GM18511 (cell line): Measurements from ENCODE around the gene ZNF433.
"Not testable (repeated sequence)": the region's sequence is repeated elsewhere in the genome, so short reads cannot be mapped to it uniquely, and the experiment has no call there.

Source experiments
- ATAC-seq: cut with Tn5 transposase; IDR thresholded peaks from one replicate; pipeline ENCODE4 v1.9.1; 2021; ENCODE audit warnings: mild to moderate bottlenecking, moderate library complexity; ENCODE audit not compliant: unreplicated experiment

Gene ZNF433

DNA sequence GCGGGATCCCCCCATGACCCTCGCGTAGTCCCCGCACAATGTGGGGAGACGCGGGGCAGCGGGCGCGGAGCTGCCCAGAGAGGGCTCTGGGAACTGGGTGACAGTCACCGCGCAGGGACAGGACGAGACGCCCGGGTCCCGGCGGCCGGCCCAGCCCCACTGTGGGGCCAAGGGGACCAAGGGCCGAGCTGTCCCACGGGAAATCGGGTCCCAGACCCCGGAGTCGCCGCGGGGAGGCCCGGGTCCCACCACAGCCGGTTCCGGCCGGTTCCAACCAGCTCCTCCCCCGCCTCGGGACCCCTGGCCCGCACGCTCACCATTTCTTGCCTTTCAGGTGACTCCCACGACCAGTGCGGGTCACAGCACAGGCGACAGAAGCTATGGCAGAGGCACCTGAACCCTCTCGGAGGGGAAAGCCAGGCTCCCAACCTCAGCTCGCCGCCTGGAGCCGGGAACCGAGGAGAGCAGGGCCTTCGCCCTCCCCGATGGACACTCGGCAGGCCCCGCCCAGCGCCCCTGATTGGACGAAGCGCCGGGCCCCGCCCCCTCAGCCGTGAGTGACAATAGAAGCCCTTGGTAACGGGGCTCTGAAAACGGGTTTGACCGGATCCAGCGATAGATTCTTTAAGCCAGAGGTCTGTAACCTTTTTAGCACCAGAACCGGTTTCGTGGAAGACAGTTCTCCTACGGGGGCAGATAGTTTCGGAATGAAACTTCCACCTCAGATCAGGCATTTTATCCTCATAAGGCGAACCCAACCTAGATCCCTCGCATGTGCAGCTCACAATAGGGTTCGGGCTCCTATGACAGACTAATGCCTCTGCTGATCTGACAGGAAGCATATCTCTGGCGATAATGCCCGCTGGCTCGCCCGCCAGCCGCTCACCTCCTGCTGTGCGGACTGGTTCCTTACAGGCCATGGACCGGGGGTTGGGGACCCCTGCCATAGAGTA lies at the start of gene ZNF433:
Gene ZNF433, minus strand, starts transcription at position 460 of the 953 bp plus-strand sequence. Its CDS starts 140 bp downstream, at position 320.
- no peak for ATAC-seq

- ATAC-seq = not testable (repeated sequence)
Measured at GRCh38 chr19:12083336-12083735, 47.9 kb upstream of the ZNF433 start.

DNA sequence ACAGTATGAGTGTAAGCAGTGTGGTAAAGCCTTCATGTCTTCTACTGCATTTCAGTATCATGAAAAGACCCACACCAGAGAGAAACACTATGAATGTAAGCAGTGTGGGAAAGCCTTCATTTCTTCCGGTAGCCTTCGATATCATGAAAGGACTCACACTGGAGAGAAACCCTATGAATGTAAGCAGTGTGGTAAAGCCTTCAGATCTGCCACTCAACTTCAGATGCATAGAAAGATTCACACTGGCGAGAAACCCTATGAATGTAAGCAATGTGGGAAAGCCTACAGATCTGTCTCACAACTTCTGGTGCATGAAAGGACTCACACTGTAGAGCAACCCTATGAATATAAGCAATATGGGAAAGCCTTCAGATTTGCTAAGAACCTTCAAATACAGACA lies 41.9 kb upstream of the ZNF433 start:
- ATAC-seq = no peak

DNA sequence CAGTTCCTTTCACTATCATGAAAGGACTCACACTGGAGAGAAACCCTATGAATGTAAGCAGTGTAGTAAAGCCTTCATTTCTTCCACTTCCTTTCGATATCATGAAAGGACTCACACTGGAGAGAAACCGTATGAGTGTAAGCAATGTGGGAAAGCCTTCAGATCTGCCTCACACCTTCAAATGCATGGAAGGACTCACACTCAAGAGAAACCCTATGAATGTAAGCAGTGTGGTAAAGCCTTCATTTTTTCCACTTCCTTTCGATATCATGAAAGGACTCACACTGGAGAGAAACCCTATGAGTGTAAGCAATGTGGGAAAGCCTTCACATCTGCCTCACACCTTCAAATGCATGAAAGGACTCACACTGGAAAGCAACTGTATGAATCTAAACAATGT lies 40.9 kb upstream of the ZNF433 start:
- ATAC-seq = not testable (repeated sequence)

GRCh38 chr19:12075538-12076139 lies 40.2 kb upstream of the ZNF433 start:
- no peak for ATAC-seq

DNA sequence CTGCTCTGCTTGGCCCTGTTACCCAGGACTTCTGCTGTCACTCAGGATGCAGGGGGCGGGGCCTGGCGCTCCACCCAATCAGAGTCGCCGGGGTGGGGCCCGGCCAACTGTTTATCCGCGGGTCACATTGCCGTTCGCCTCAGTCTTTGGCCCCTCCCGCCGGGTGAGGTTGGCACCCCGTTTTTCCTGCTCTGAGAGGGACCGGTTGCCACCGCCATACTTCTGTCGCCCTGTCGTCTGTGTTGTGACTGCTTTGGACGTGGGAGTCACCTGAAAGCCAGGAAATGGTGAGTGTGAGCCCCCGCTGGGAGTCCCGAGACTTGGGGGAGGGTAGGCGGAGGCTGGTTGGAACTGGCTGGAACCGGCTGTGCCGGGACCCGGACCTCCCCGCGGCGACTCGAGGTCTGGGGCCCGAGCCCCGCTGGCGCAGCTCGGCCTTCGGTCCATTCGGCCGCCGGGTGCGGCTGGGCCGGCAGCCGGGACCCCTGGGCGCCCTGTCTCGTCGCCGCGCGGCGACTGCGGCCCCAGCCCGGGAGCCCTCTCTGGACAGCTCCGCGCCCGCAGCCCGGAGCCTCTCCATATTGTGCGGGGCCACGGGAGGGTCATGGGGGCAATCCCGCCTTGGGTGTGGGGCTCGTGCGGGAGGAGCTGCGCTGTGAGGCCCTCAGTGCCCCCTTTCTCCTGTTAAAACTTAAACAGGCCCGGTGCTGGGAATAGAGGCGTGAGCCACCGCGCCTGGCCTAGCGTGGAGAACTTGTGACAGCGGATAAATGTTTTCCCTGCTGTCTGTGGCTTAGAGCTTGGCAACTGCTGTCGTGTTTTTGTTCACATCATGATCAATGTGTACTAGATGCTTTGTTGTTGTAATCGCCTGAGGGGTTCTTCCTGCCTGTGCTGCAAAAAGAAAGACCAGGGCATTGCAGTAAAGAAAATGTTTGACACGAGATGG lies 29.4 kb upstream of the ZNF433 start, which contains the start of gene ZNF844:
Gene ZNF844, plus strand, starts transcription at position 142 of the 949 bp plus-strand sequence. Its CDS starts 143 bp downstream, at position 285.
- peak; percentile 80 for ATAC-seq

- ATAC-seq = no peak
Measured at GRCh38 chr19:12055784-12056183, 20.3 kb upstream of the ZNF433 start.

- ATAC-seq = peak; percentile 78
Measured at GRCh38 chr19:12052497-12053169, 17.2 kb upstream of the ZNF433 start, which contains the start of gene ZNF878. Gene ZNF878 (minus strand): TSS chr19:12052961. CDS start chr19:12052801, 160 bp downstream.

DNA sequence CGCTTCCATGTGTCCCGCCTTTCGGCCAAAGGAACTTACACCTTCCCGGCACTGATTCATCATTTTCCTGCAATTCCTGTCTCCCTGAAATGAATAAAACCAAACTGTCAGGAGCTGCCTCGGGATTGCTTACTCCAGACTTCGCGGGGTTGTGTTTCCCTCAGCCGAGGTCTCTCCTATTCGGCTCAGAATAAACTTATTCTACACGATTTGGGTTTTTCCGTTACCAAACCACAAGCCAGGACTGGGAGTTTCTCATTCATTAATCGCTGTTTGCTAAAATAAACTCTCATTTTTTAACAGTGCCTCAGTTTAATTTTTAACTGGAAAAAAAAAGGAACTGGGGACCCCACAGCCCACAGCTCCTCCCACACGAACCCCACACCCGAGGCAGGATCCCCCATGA lies 16.6 kb upstream of the ZNF433 start:
- ATAC-seq = peak; percentile 28

DNA sequence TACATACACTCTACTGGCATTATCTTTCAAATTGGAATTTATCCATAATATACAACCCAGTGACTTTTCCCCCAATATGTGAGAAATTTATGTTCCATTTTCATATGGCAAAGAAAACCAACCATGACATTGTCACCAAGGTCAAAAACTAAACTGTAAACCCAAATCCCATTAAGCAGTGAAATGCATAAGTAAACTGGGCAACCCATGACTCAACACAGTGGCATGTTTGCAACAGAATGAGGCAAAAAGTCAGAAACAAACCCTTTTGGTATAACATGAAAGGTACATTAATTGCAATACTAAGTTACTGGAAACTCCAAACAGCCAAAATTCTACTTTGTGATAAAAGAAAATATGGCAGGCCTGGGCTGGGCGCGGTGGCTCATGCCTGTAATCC lies 12.4 kb upstream of the ZNF433 start:
- ATAC-seq = no peak

DNA sequence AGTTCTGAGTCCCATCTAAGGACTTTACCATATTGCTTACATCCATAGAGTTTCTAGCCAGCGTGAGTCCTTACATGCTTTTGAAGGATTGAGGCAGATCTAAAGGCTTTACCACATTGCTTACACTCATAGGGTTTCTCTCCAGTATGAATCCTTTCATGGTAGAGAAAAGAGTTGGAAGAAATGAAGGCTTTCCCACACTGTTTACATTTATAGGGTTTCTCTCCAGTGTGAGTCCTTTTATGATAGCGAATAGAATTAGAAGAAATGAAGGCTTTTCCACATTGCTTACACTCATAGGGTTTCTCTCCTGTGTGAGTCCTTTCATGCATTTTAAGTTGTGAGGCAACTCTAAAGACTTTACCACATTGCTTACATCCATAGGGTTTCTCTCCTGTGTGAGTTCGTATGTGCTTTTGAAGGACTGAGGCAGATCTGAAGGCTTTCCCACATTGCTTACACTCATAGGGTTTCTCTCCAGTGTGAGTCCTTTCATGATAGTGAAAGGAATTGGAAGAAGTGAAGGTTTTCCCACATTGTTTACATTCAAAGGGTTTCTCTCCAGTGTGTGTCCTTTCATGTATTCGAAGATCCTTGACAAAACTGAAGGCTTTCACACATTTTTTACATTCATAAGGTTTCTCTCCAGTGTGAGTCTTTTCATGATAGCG lies 8.4 kb upstream of the ZNF433 start:
- ATAC-seq = no peak

DNA sequence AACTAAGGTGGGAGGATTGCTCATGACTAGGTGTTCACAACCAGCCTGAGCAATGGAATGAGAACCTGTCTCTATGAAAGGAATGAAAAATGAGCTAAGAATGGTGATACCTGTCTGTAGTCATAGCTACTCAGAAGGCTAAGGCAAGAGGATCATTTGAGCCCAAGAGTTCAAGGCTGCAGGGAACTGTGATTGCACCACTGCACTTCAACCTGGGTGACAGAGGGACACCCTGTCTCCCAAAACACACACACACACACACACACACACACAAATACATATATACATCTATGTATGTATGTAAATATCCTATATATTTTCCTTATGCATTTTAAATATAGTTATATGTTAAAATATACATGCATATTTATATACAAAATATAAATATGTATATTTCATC lies 7.4 kb upstream of the ZNF433 start:
- no peak for ATAC-seq

GRCh38 chr19:12034620-12035019 lies 859 bp downstream of the ZNF433 start:
- ATAC-seq = no peak

DNA sequence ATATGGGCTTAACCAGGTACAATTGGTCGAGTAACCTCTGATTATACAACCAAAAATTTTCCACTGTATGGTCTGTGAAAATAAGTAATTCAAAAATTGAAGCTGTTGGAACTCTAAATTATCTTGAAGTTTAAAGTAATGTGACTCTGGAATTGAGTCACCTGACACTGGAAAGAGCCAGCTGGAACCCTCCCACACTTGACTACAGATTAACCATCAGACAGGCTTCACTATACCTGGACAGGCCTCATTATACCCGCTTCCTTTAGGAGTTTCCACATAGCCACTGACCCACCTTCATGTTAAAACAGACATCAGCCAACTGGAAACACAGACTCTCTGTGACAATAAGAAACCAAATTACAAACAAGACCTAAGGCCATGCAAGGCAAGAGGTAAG lies 1.3 kb downstream of the ZNF433 start:
- no peak for ATAC-seq

GRCh38 chr19:12015753-12016116 lies 19.7 kb downstream of the ZNF433 start:
- ATAC-seq = no peak

DNA sequence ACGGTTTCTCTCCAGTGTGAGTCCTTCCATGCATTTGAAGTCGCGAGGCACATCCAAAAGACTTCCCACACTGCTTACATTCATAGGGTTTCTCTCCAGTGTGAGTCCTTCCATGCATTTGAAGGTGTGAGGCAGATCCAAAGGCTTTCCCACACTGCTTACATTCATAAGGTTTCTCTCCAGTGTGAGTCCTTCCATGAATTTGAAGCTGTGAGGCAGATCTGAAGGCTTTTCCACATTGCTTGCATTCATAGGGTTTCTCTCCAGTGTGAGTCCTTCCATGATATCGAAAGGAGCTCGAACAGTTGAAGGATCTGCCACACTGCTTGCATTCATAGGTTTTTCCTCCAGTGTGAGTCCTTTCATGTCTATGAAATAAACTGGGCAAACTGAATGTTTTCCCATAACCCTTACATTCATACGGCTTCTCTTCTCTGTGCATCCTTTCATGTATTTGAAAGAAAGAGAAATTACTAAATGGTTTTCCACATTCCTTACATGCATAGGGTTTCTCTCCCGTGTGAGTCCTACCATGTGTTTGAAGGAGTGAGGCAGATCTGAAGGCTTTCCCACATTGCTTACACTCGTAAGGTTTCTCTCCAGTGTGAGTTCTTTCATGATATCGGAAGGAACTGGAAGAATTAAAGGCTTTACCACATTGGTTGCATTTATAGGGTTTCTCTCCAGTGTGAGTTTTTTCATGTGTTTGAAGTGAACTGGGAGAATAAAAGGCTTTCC lies 20.3 kb downstream of the ZNF433 start:
- ATAC-seq = no peak

DNA sequence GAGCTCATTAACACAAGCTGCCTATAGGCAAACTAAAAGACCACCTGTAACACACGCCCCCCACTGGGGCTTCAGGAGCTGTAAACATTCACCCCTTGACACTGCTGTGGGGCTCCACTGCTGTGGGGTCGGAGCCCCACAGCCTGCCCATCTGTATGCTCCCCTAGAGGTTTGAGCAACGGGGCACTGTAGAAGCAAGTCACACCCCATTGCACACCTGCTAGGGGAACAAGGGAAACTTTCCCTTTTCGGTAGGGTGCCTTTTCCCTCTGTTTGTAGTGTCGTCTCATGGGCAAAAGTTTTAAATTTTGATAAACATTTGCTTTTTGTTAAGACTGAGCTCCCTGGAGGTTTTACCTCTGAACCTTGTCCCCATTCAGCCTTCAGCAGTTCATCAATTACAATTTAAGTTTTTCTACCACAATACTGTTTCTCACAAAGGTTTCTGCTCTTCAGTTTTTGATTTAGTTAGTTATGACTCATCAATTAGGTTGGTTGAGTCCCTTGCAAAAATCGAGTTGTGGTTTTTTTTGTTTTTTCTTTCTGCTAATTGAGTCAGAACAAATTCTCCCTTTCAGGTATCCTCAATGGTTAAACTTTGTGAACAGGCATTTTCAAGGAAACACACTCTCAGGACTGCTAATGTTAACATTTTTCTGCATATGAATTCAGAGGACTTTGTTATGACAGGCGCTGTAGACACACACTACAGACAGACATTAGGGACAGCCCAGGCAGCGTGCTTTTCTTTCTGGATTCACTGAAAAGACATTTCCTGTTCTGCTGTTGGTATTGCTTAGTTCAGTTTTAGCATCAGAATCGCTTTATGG lies 35.1 kb downstream of the ZNF433 start:
- peak; percentile 49 for ATAC-seq

DNA sequence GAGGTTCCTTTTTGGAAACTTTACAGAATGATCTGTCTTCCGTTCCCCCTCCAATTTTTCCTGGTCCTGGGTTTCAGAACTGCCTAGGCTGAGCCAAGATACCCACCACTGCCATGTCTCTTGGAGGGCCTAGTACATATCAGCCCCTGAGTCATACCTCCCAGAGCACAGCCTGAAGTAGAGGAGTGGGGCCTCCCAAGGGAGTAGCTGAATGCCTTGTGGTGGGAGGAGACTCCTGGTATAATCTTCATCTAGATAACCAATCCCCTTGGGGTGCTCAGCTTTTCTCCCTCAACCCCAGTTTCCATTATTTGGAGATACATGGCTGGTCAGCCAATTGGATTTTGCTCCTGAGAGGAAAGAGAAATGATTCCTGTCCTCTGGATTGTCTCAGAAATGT lies 40.3 kb downstream of the ZNF433 start:
- ATAC-seq = no peak
